ENCODE data around the gene GVQW3.

GVQW3 gene

DNA sequence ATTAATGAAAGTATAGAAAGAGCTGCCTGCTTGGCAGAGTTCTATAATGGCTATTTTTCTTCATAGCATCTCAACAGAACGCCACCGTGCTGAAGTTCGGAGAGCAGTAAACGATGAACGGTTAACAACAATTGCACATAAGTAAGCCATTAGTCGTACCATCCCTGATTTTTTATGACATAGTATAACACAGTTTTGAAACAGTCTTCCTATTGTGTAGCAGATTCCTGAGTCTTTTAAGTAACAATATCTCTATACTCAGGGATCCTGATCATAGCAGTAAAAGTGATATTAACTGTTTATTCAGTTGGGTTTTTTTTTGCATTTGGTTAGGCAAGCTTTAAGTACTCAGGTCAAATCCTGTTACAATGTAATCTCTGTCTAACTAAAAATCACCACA lies 72.1 kb downstream of the GVQW3 start:
- no peak for DNase-seq

DNA sequence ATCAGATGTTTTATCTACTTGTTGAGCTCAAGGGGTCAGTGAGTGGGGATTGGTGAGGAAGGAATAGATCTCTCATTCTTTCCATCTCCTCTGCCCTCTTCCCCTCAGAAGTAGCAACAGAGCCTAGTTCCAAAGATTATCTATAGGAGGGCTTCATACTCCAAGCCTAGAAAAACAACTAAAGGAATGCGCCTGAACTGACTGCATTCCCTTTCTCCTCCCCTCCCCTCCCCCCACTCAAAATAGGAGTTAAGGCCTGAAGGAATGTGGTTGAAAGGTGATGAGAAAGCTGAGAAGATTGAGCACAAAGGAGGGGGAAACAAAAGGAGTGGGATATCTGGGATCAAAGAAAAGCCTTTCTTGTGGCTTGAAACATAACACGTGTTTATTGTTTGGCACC lies 74.2 kb downstream of the GVQW3 start:
- no peak for DNase-seq

- DNase-seq: no peak
Measured at GRCh38 chr11:76455931-76456330, 74.8 kb downstream of the GVQW3 start.

DNA sequence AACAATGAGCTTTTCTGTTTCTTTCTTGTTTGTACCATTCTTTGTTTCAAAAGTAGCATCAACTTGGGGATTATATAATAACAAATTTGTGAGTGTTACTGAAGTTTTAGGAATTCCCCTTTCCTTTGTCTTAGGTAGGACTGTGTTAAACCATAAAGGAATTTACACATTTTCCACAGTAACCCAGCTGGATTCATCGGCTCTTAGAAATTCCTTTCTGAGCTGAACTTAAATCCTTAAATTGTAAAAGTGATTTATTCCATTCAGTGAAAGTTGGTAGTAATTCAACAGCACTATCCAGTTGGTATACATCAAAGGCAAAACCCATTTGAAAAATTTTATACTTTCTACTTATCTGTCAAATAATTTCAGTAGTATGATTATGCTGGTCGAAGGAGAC lies 75.4 kb downstream of the GVQW3 start:
- no peak for DNase-seq
